Adrenal gland (tissue), 12 donors: ENCODE results near the gene KCNMA1. TPM values are rescaled to one million over a fixed set of nuclear protein-coding genes. Genes with fewer than 3 reads are reported as not detected.

Experiments used
- DNase-seq, 7 donors: peaks; one replicate each; pipeline ENCODE4 v3.0.0-alpha.2; 2019 to 2020
- H3K27ac ChIP-seq, 5 donors: fragments of 200-600 bp; sonication (generic) in 4 of 5; 1 replicate in 3 of 5; 2 replicates in 2 of 5; pipeline versions ENCODE4 v1.5.1 to v1.8.0; 2016 to 2020; ENCODE audit warnings: mild to moderate bottlenecking in 1 of 5
- H3K27me3 ChIP-seq: fragments of 200-600 bp; 2 replicates; pipeline ENCODE4 v1.8.0; 2021
- H3K36me3 ChIP-seq, 2 donors: fragments of 200-600 bp; replicated peaks in 1 of 2; 1 replicate in 1 of 2; 2 replicates in 1 of 2; pipeline versions ENCODE4 v1.5.1 to v1.8.0; 2018 to 2022
- H3K4me1 ChIP-seq, 2 donors: fragments of 200-600 bp; replicated peaks in 1 of 2; 1 replicate in 1 of 2; 2 replicates in 1 of 2; pipeline versions ENCODE4 v1.5.1 to v1.8.0; 2018 to 2021
- H3K4me3 ChIP-seq, 4 donors: fragments of 200-600 bp; sonication (generic) in 3 of 4; one replicate each; pipeline ENCODE4 v1.5.1; 2016 to 2018
- H3K9me3 ChIP-seq, 3 donors: fragments of 200-600 bp; sonication (generic) in 1 of 3; replicated peaks in 1 of 3; 1 replicate in 2 of 3; 2 replicates in 1 of 3; pipeline versions ENCODE4 v1.5.1 to v1.8.0; 2016 to 2021
- CTCF ChIP-seq, 6 experiments: fragments of 450-650 bp in 4 of 6; fragments of 200-600 bp in 2 of 6; sonication (generic) in 1 of 6; IDR thresholded peaks; 1 replicate in 5 of 6; 2 replicates in 1 of 6; pipeline versions ENCODE4 v1.5.1 to v1.8.0; 2016 to 2021; ENCODE audit warnings: antibody characterized with exemption in 6 of 6, mild to moderate bottlenecking in 2 of 6, moderate library complexity in 1 of 6
- POLR2A ChIP-seq, 2 donors: fragments of 450-650 bp; IDR thresholded peaks; one replicate each; pipeline ENCODE4 v1.6.1; 2017; ENCODE audit warnings: antibody characterized with exemption in 2 of 2, mild to moderate bottlenecking in 2 of 2, moderate library complexity in 1 of 2
- WGBS, 4 donors: extraction: QIAGEN DNeasy Blood & Tissue Kit in 2 of 4; methylation state at CpG; one replicate each; pipeline versions ENCODE4 v1.1.5 to v1.1.7; 2013 to 2017; 5-methylcytosine and 5-hydroxymethylcytosine counted together
- intact Hi-C, 2 donors: fragments of 100-400 bp; cut with DNase I; formaldehyde crosslinking; loops; one replicate each; pipeline versions ENCODE4 v1.14.1 to v1.15.0; 2022 to 2023
- polyA plus RNA-seq, 3 donors: library from polyadenylated mRNA; stranded (reverse); fragments of 200-250 nt in 2 of 3; fragments of 350-450 nt in 1 of 3; fragmentation: Illumina TruSeq in 1 of 3; extraction: RNeasy Lipid Tissue Mini Kit (QIAGEN cat#74804) in 1 of 3; gene quantifications; one replicate each; pipeline ENCODE4 v1.2.3, GENCODE V29; 2013 to 2014
- total RNA-seq, 9 donors: library from RNA; depleted of rRNA in 4 of 9; stranded (reverse); fragments of >200 nt in 4 of 9; fragments of 120-200 nt in 1 of 9; fragmentation: NEBNext Ultra II Directional in 1 of 9; extraction: Animal tissue kit (Norgen Biotek cat#: 25700) in 1 of 9; gene quantifications; one replicate each; pipeline versions ENCODE4 v1.1.0 to v1.2.4, GENCODE V29; 2013 to 2023
- donor health status: healthy with polysubstance abuse.
- donor health status: Bipolar disorder and iron deficiency.
- donor health status: DM: yes; HTN: yes; CAD: no.
- donor health status: DM: no; HTN: no; CAD: no.
- donor health status: DM: no; HTN: no; CAD: no.
- donor health status: DM: yes; HTN: yes; CAD: no.

The KCNMA1 gene
- total and polyA plus RNA-seq, 12 donors: 6.4 to 37.7 (median 13.4) TPM

- H3K9me3 ChIP-seq: no peaks in the 10 kb centered on the region
- no peak overlapping the region for H3K4me3 ChIP-seq
- H3K27me3 ChIP-seq: peaks cover 5% of the 10 kb centered on the region
- H3K4me1 ChIP-seq: no peaks in the 10 kb centered on the region
- 84 to 94% (median 91%) methylated on average over 4 of the region's 4 CpGs for WGBS, 4 donors
- no peak for TF ChIP-seq POLR2A (IDR thresholded peaks at IDR 0.05)
- TF ChIP-seq CTCF (IDR thresholded peaks at IDR 0.05): no peak
- H3K36me3 ChIP-seq: no peaks in the 10 kb centered on the region
- intact Hi-C loops: no loop called here
- H3K27ac ChIP-seq: no peak overlapping the region
- DNase-seq: no peak
Measured at GRCh38 chr10:77042706-77043419, 594.7 kb downstream of the KCNMA1 start.

GRCh38 chr10:77041636-77042258, 595.9 kb downstream of the KCNMA1 start:
- WGBS, 4 donors: 57 to 58% (median 58%) methylated on average over 4 of the region's 4 CpGs; no CpG with 5 or more reads in 1 of the 4 donors
- Histone ChIP-seq H3K4me3 (no peak overlapping the region), H3K9me3 (no peaks in the 10 kb centered on the region), H3K4me1 (no peaks in the 10 kb centered on the region), H3K27me3 (peaks cover 5% of the 10 kb centered on the region), H3K36me3 (no peaks in the 10 kb centered on the region), H3K27ac (peak overlapping the region in 1 of 5 donors; percentile 43)
- intact Hi-C loops: no loop called here
- no peak for TF ChIP-seq POLR2A (IDR thresholded peaks at IDR 0.05)
- TF ChIP-seq CTCF (IDR thresholded peaks at IDR 0.05): no peak
- peak in 6 of 7 donors; percentile 11 to 68 (median 30) for DNase-seq

GRCh38 chr10:77038407-77038806, 599.2 kb downstream of the KCNMA1 start:
- no peak overlapping the region for H3K4me3 ChIP-seq
- H3K27ac ChIP-seq: no peak overlapping the region
- no peak for DNase-seq
- TF ChIP-seq POLR2A (IDR thresholded peaks at IDR 0.05) (no peak), CTCF (IDR thresholded peaks at IDR 0.05) (no peak)
- H3K9me3 ChIP-seq: no peaks in the 10 kb centered on the region
- intact Hi-C loops: no loop called here
- no peaks in the 10 kb centered on the region for H3K4me1 ChIP-seq
- no peaks in the 10 kb centered on the region for H3K36me3 ChIP-seq
- WGBS, 4 donors: 90 to 92% (median 90%) methylated on average over 4 of the region's 4 CpGs
- H3K27me3 ChIP-seq: no peaks in the 10 kb centered on the region

GRCh38 chr10:77037735-77038403, 599.7 kb downstream of the KCNMA1 start:
- no peaks in the 10 kb centered on the region for H3K36me3 ChIP-seq
- H3K9me3 ChIP-seq: no peaks in the 10 kb centered on the region
- no peak overlapping the region for H3K27ac ChIP-seq
- H3K27me3 ChIP-seq: no peaks in the 10 kb centered on the region
- TF ChIP-seq CTCF (IDR thresholded peaks at IDR 0.05) (no peak), POLR2A (IDR thresholded peaks at IDR 0.05) (no peak)
- 83 to 91% (median 89%) methylated on average over 8 of the region's 8 CpGs for WGBS, 4 donors
- DNase-seq: no peak
- no peaks in the 10 kb centered on the region for H3K4me1 ChIP-seq
- intact Hi-C loops: no loop called here
- no peak overlapping the region for H3K4me3 ChIP-seq
